Measurements from ENCODE around the gene MED15. TPM values are rescaled to one million over a fixed set of nuclear protein-coding genes. Genes with fewer than 3 reads are reported as not detected.

Gene MED15
- total RNA-seq, 1 experiment from 2014 or later: 87.9 TPM

DNA sequence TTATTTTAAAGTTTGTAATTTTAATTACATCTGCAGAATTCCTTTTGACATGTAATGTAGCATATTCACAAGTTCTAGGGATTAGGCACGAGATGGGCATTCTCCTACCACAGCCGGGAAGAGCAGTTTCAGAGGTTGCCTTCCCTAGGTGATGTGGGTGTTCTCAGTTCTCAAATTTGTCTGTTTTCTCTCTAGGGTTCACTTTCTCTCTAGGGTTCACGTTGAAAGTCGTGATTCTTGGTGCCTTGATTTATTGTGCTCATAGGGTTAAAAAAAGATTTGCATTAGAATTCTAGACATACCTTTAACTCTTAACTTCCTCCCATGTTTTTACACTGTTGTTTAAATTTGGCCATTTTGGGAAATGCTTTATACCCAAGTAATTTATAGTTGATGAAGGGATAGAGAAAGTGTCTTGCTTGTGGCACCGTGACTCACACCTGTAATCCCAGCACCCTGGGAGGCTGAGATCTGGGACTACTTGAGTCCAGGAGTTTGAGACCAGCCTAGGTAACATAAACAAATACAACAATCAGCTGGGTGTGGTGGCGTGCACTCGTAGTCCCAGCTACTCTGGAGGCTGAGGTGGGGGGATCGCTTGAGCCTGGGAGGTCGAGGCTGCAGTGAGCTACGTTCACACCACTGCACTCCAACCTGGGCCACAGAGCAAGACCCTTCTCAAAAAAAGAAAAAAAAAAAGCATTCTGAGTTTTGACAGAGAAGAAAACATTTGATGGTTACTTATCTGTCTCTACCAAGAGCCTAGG, 3.6 kb downstream of the MED15 start:
- Histone ChIP-seq H3K79me2 (ENCODE audit: low read depth) (peaks cover 84% of the 10 kb centered on the region), H3K27ac (peak overlapping the region; percentile 98), H3F3A (ENCODE audit: insufficient read depth, low read depth) (peaks cover 27% of the 10 kb centered on the region), H3K9me3 (ENCODE audit: insufficient read depth, low read depth) (no peaks in the 10 kb centered on the region), H2AFZ (no peak overlapping the region), H3K4me3 (peak overlapping the region; percentile 66; the same call in 1 of the 2 replicates), H3K27me3 (ENCODE audit: insufficient read depth, low read depth) (no peaks in the 10 kb centered on the region), H3K36me3 (ENCODE audit: low read depth) (0 out of 2 replicates have a peak, but pooled peaks cover 8% of the 10 kb centered on the region), H4K20me1 (ENCODE audit: insufficient read depth) (peaks cover 23% of the 10 kb centered on the region), H3K4me1 (replicated peaks; ENCODE audit: insufficient read depth) (peaks cover 24% of the 10 kb centered on the region), H3K9me2 (ENCODE audit: insufficient read depth) (no peaks in the 10 kb centered on the region), H3K4me2 (peak overlapping the region; percentile 100)
- intact Hi-C loops (cut with micrococcal nuclease; ENCODE audit: unreplicated experiment): no loop called here
- CTCF ChIA-PET: interaction anchor here (0.7 kb wide), 1 partner anchor 13 kb away, joined by 4 read pairs; no protein-coding TSS in a partner anchor
- no peak for DNase-seq
- no TSS peak for BruUV-seq (replicated peaks)
- TF ChIP-seq, protein P1, sequence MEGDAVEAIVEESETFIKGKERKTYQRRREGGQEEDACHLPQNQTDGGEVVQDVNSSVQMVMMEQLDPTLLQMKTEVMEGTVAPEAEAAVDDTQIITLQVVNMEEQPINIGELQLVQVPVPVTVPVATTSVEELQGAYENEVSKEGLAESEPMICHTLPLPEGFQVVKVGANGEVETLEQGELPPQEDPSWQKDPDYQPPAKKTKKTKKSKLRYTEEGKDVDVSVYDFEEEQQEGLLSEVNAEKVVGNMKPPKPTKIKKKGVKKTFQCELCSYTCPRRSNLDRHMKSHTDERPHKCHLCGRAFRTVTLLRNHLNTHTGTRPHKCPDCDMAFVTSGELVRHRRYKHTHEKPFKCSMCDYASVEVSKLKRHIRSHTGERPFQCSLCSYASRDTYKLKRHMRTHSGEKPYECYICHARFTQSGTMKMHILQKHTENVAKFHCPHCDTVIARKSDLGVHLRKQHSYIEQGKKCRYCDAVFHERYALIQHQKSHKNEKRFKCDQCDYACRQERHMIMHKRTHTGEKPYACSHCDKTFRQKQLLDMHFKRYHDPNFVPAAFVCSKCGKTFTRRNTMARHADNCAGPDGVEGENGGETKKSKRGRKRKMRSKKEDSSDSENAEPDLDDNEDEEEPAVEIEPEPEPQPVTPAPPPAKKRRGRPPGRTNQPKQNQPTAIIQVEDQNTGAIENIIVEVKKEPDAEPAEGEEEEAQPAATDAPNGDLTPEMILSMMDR (conservative IDR thresholded peaks at IDR 0.05): no peak
- TF ChIP-seq EZH2 (IDR thresholded peaks at IDR 0.05; ENCODE audit: low read depth): no peak
- POLR2A ChIA-PET (ENCODE audit: unreplicated experiment): interaction anchor here (0.6 to 1.1 kb wide), 2 partner anchors 8 to 20 kb away, joined by 4 to 11 read pairs; no protein-coding TSS in a partner anchor

DNA sequence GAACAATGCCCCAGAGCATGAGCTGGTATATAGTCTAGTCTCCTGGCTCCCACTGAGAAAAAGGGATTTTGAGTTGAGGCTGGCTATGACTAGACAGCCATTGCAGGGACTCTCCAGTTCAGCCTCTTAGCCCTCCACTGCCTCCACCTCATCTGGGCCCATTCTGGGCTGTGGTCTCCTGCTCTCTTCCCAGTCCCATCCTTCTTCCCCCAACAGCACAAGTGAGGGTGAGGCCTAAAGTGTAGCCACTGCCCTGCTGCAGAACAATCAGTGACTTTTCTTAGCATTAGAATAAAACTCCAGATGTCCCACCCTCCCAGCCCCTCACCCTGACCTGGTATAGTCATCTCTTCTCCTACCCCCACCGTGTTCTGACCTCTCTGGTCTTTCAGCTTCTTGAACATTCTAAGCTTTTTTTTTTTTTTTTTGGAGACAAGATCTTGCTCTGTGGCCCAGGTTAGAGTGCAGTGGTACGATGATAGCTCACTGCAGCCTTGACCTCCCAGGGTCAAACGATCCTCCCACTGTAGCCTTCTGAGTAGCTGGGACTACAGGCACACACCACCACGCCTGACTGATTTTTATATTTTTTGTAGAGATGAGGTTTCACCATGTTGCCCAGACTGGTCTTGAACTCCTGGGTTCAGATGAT, 4.3 kb downstream of the MED15 start:
- Histone ChIP-seq H3K9me3 (ENCODE audit: insufficient read depth, low read depth) (no peaks in the 10 kb centered on the region), H3K36me3 (ENCODE audit: low read depth) (0 out of 2 replicates have a peak, but pooled peaks cover 8% of the 10 kb centered on the region), H3K27ac (0 out of 2 replicates have a peak overlapping the region, but pooled peaks have one; percentile 98), H3K4me2 (peak overlapping the region; percentile 100), H3K9me2 (ENCODE audit: insufficient read depth) (no peaks in the 10 kb centered on the region), H3K4me3 (no peak overlapping the region), H3K4me1 (replicated peaks; ENCODE audit: insufficient read depth) (peaks cover 24% of the 10 kb centered on the region), H3F3A (ENCODE audit: insufficient read depth, low read depth) (peaks cover 27% of the 10 kb centered on the region), H3K27me3 (ENCODE audit: insufficient read depth, low read depth) (no peaks in the 10 kb centered on the region), H3K79me2 (ENCODE audit: low read depth) (peaks cover 89% of the 10 kb centered on the region), H4K20me1 (ENCODE audit: insufficient read depth) (peaks cover 27% of the 10 kb centered on the region), H2AFZ (no peak overlapping the region)
- ChIA-PET CTCF (interaction anchor here (0.5 to 0.7 kb wide), 2 partner anchors 13 to 94 kb away, joined by 3 to 4 read pairs; no protein-coding TSS in a partner anchor), POLR2A (ENCODE audit: unreplicated experiment) (interaction anchor here (0.6 kb wide), 1 partner anchor 9 kb away, joined by 11 read pairs; no protein-coding TSS in a partner anchor)
- DNase-seq: no peak
- no TSS peak for BruUV-seq (replicated peaks)
- TF ChIP-seq EZH2 (IDR thresholded peaks at IDR 0.05; ENCODE audit: low read depth): no peak
- TF ChIP-seq, protein P1 (conservative IDR thresholded peaks at IDR 0.05): no peak
- intact Hi-C loops (cut with micrococcal nuclease; ENCODE audit: unreplicated experiment): no loop called here

DNA sequence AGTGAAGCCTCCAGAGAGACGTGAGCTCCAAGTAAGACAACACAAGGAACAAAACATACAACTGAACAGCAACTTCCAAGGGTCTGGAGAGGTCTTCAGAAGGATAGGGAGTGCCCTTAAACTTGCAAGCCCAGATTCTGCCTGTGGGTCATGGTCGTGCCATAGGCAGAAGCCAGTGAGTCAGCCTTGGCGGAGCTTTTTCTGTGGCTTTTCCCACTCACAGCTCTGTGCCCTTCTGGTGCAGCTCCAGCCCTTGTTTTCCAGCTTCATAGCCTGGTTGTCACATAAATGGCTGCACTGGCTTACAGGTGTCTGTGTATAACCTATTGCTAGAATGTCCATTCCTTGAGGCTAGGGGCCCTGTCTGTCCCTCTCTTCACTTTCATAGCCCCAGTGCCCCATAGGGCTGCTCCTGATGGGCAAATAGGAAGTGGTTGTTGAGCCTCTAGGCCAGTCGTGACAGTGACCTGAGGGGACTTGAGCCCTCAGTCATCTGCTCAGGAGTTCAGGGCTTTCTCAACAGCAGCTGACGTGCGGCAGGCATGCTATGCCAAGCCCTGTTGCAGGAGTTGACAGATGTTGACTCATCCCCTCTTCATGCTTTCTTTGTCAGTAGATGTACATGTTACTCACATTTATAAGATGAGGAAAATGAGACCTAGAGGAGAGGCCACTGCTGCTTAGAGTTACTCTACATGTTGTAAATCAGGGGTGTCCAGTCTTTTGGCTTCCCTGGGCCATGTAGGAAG, 7.4 kb downstream of the MED15 start:
- BruUV-seq (replicated peaks): no TSS peak
- POLR2A ChIA-PET (ENCODE audit: unreplicated experiment): interaction anchor here (0.6 kb wide), 1 partner anchor 11 kb away, joined by 5 read pairs; no protein-coding TSS in a partner anchor

More for the DNA sequence above, 7.4 kb downstream of the MED15 start:
- Histone ChIP-seq H4K20me1 (ENCODE audit: insufficient read depth) (peaks cover 54% of the 10 kb centered on the region), H3F3A (ENCODE audit: insufficient read depth, low read depth) (peaks cover 14% of the 10 kb centered on the region), H3K4me1 (replicated peaks; ENCODE audit: insufficient read depth) (peaks cover 24% of the 10 kb centered on the region), H3K27me3 (ENCODE audit: insufficient read depth, low read depth) (no peaks in the 10 kb centered on the region), H3K9me3 (ENCODE audit: insufficient read depth, low read depth) (no peaks in the 10 kb centered on the region), H3K4me3 (no peak overlapping the region), H3K9me2 (ENCODE audit: insufficient read depth) (no peaks in the 10 kb centered on the region), H3K79me2 (ENCODE audit: low read depth) (peaks cover 98% of the 10 kb centered on the region), H3K36me3 (ENCODE audit: low read depth) (0 out of 2 replicates have a peak, but pooled peaks cover 8% of the 10 kb centered on the region), H2AFZ (no peak overlapping the region), H3K27ac (no peak overlapping the region), H3K4me2 (no peak overlapping the region)
- DNase-seq: peak in 1 of 2 experiments; percentile 20
- CTCF ChIA-PET: no interaction called here
- no peak for TF ChIP-seq EZH2 (IDR thresholded peaks at IDR 0.05; ENCODE audit: low read depth)
- TF ChIP-seq, protein P1 (conservative IDR thresholded peaks at IDR 0.05): no peak
- intact Hi-C loops (cut with micrococcal nuclease; ENCODE audit: unreplicated experiment): no loop called here

Measured in PC-9 (cell line).